HepG2 (cell line): Measurements from ENCODE around the gene ALKBH2. TPM values are rescaled to one million over a fixed set of nuclear protein-coding genes. Genes with fewer than 3 reads are reported as not detected.
A peak's percentile ranks its signal among the peaks of the same experiment; 100 is the strongest.

Source experiments
- CEBPB ChIP-seq: IDR thresholded peaks from 2 replicates; pipeline ENCODE4 v1.6.1; 2011; ENCODE audit warnings: low read depth, low read length, improper control_type of control experiment, borderline replicate concordance
- ELF3 ChIP-seq: IDR thresholded peaks from 2 replicates; pipeline ENCODE4 v1.6.1; 2016; ENCODE audit warnings: missing genetic modification reagents, missing compliant biosample characterization
- GABPA ChIP-seq, 2 experiments: IDR thresholded peaks; 2 replicates each; pipeline ENCODE4 v1.6.1; 2011 to 2016; ENCODE audit warnings: low read depth in 2 of 2, low read length in 1 of 2, missing biosample characterization in 1 of 2, missing genetic modification characterization in 1 of 2
- GATAD2A ChIP-seq: IDR thresholded peaks from 2 replicates; pipeline ENCODE4 v1.6.1; 2016
- HDAC2 ChIP-seq: sonication (generic); formaldehyde crosslinking; IDR thresholded peaks from 2 replicates; pipeline ENCODE4 v1.4.0; 2020; ENCODE audit warnings: missing genetic modification reagents
- HMG20A ChIP-seq: IDR thresholded peaks from 2 replicates; pipeline ENCODE4 v1.6.1; 2016; ENCODE audit warnings: borderline replicate concordance
- HNF4G ChIP-seq, 2 experiments: sonication (generic) in 1 of 2; formaldehyde crosslinking in 1 of 2; IDR thresholded peaks; 2 replicates each; pipeline versions ENCODE4 v1.4.0 to v1.6.1; 2011 to 2020; ENCODE audit warnings: borderline replicate concordance in 2 of 2, low read depth in 2 of 2, mild to moderate bottlenecking in 2 of 2, low read length in 1 of 2, missing genetic modification reagents in 1 of 2, moderate library complexity in 1 of 2
- MEF2D ChIP-seq: sonication (generic); formaldehyde crosslinking; IDR thresholded peaks from 2 replicates; pipeline ENCODE4 v1.5.1; 2020; ENCODE audit warnings: mild to moderate bottlenecking, missing genetic modification reagents
- MIXL1 ChIP-seq: IDR thresholded peaks from 2 replicates; pipeline ENCODE4 v1.6.1; 2016
- MTA1 ChIP-seq: sonication (generic); formaldehyde crosslinking; IDR thresholded peaks from 2 replicates; pipeline ENCODE4 v1.4.0; 2020; ENCODE audit warnings: missing genetic modification reagents, mild to moderate bottlenecking, borderline replicate concordance
- MXI1 ChIP-seq: IDR thresholded peaks from 3 replicates; pipeline ENCODE4 v1.6.1; 2012; ENCODE audit warnings: low read depth, low read length, inconsistent platforms, borderline replicate concordance
- NR2F1 ChIP-seq, 2 experiments: fragments of 450-650 bp in 1 of 2; formaldehyde crosslinking in 1 of 2; IDR thresholded peaks; 2 replicates each; pipeline versions ENCODE4 v1.5.0 to v1.6.1; 2016 to 2020; ENCODE audit warnings: mild to moderate bottlenecking in 1 of 2, missing compliant biosample characterization in 1 of 2, missing genetic modification reagents in 1 of 2, moderate library complexity in 1 of 2
- POGZ ChIP-seq: sonication (generic); formaldehyde crosslinking; IDR thresholded peaks from 2 replicates; pipeline ENCODE4 v1.4.0; 2020; ENCODE audit warnings: mild to moderate bottlenecking, missing genetic modification reagents
- RBAK ChIP-seq: sonication (generic); formaldehyde crosslinking; IDR thresholded peaks from 2 replicates; pipeline ENCODE4 v1.5.1; 2020; ENCODE audit warnings: mild to moderate bottlenecking, missing genetic modification reagents
- RBM22 ChIP-seq: fragments of 200-400 bp; formaldehyde crosslinking; optimal IDR thresholded peaks from 2 replicates; pipeline ENCODE3; 2017; ENCODE audit warnings: mild to moderate bottlenecking, low read length, moderate library complexity
- RBM39 ChIP-seq: fragments of 200-400 bp; formaldehyde crosslinking; IDR thresholded peaks from one replicate; pipeline ENCODE4 v1.6.1; 2018; ENCODE audit warnings: antibody characterized with exemption, mild to moderate bottlenecking, low read depth, low read length; ENCODE audit not compliant: poor library complexity, severe bottlenecking
- RNF2 ChIP-seq: fragments of 450-650 bp; conservative IDR thresholded peaks from 2 replicates; pipeline ENCODE4 v1.6.1; 2016; ENCODE audit warnings: low read depth
- SALL1 ChIP-seq: sonication (generic); formaldehyde crosslinking; IDR thresholded peaks from 2 replicates; pipeline ENCODE4 v1.8.0; 2022; ENCODE audit warnings: mild to moderate bottlenecking, missing genetic modification reagents
- SKI ChIP-seq: fragments of 450-650 bp; IDR thresholded peaks from one replicate; pipeline ENCODE4 v1.6.1; 2018; ENCODE audit warnings: mild to moderate bottlenecking; ENCODE audit not compliant: partially characterized antibody
- SRSF1 ChIP-seq: fragments of 200-400 bp; formaldehyde crosslinking; optimal IDR thresholded peaks from 2 replicates; pipeline ENCODE3; 2017; ENCODE audit warnings: mild to moderate bottlenecking, low read depth, low read length, moderate library complexity
- TFE3 ChIP-seq: IDR thresholded peaks from 2 replicates; pipeline ENCODE4 v1.6.1; 2016
- THAP11 ChIP-seq: IDR thresholded peaks from 2 replicates; pipeline ENCODE4 v1.6.1; 2016; ENCODE audit warnings: missing biosample characterization, missing genetic modification reagents
- YEATS4 ChIP-seq: sonication (generic); formaldehyde crosslinking; IDR thresholded peaks from 2 replicates; pipeline ENCODE4 v1.4.0; 2020; ENCODE audit warnings: missing genetic modification reagents, borderline replicate concordance
- ZBTB43 ChIP-seq: sonication (generic); formaldehyde crosslinking; conservative IDR thresholded peaks from 2 replicates; pipeline ENCODE4 v1.4.0; 2020; ENCODE audit warnings: missing genetic modification reagents
- ZNF329 ChIP-seq: sonication (generic); formaldehyde crosslinking; IDR thresholded peaks from 2 replicates; pipeline ENCODE4 v1.9.0; 2021; ENCODE audit warnings: low read depth, mild to moderate bottlenecking, missing genetic modification reagents
- ZNF629 ChIP-seq: sonication (generic); formaldehyde crosslinking; conservative IDR thresholded peaks from 2 replicates; pipeline ENCODE4 v1.5.0; 2020; ENCODE audit warnings: missing genetic modification reagents
- ZSCAN30 ChIP-seq: sonication (generic); formaldehyde crosslinking; IDR thresholded peaks from 2 replicates; pipeline ENCODE4 v1.5.0; 2020; ENCODE audit warnings: mild to moderate bottlenecking, missing genetic modification reagents
- polyA plus RNA-seq, 8 experiments: library from polyadenylated mRNA; depleted of rRNA in 3 of 8; stranded (reverse) in 7 of 8; unstranded in 1 of 8; fragments of >200 nt; fragmentation: Illumina TruSeq in 4 of 8; extraction: Trizol in 4 of 8; gene quantifications; 2 replicates each; pipeline versions ENCODE4 v1.2.1 to v1.2.3, GENCODE V29; 2011 to 2016; ENCODE audit warnings: low read depth in 4 of 8, missing spikeins in 1 of 8, mixed read lengths in 1 of 8; ENCODE audit not compliant: insufficient read depth in 1 of 8
- total RNA-seq, 5 experiments: library from RNA; depleted of rRNA; stranded (reverse); fragments of >200 nt; fragmentation: Illumina TruSeq; extraction: Trizol; gene quantifications; 2 replicates each; pipeline ENCODE4 v1.2.3, GENCODE V29; 2016; ENCODE audit warnings: low read depth in 1 of 5
- TF ChIP-seq, protein P1 (sequence below): sonication (generic); formaldehyde crosslinking; IDR thresholded peaks from 2 replicates; pipeline ENCODE4 v1.9.0; 2022; ENCODE audit warnings: low read depth, missing genetic modification reagents

The ALKBH2 gene
- total and polyA plus RNA-seq, 2 of the 13 experiments (the other 11 are each of a cell fraction or from before 2014, with no cell fraction given) = 21.0 to 40.5 TPM

GRCh38 chr12:109087250-109087649 is 6.0 kb downstream of the ALKBH2 start (continued):
- peak; percentile 54; the same call in 1 of the 2 replicates for TF ChIP-seq ZBTB43
- TF ChIP-seq HMG20A (CRISPR knock-in tag) = peak; percentile 24; the same call in 1 of the 2 replicates
- TF ChIP-seq, protein P1, sequence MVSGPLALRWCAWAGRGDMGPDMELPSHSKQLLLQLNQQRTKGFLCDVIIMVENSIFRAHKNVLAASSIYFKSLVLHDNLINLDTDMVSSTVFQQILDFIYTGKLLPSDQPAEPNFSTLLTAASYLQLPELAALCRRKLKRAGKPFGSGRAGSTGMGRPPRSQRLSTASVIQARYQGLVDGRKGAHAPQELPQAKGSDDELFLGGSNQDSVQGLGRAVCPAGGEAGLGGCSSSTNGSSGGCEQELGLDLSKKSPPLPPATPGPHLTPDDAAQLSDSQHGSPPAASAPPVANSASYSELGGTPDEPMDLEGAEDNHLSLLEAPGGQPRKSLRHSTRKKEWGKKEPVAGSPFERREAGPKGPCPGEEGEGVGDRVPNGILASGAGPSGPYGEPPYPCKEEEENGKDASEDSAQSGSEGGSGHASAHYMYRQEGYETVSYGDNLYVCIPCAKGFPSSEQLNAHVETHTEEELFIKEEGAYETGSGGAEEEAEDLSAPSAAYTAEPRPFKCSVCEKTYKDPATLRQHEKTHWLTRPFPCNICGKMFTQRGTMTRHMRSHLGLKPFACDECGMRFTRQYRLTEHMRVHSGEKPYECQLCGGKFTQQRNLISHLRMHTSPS (CRISPR knock-in tag) = peak; percentile 58; the same call in 1 of the 2 replicates
- TF ChIP-seq GATAD2A (CRISPR knock-in tag) = peak; percentile 58
- no peak for TF ChIP-seq YEATS4
- no peak for TF ChIP-seq ZSCAN30 (CRISPR knock-in tag)
- TF ChIP-seq MIXL1 (CRISPR knock-in tag) = peak; percentile 41; the same call in 1 of the 2 replicates
- TF ChIP-seq SKI = peak; percentile 98
- TF ChIP-seq ZNF629 (CRISPR knock-in tag) = no peak
- TF ChIP-seq CEBPB = peak; percentile 43; the same call in 1 of the 2 replicates
- TF ChIP-seq ZNF329 = no peak
- no peak for TF ChIP-seq POGZ (CRISPR knock-in tag)
- no peak for TF ChIP-seq RBAK (CRISPR knock-in tag)
- TF ChIP-seq ELF3 (CRISPR knock-in tag) = no peak; the same call in 1 of the 2 replicates
- no peak for TF ChIP-seq GABPA (IDR thresholded peaks at IDR 0.05; ENCODE audit: low read depth, low read length)
- TF ChIP-seq GABPA (CRISPR knock-in tag; IDR thresholded peaks at IDR 0.05; ENCODE audit: low read depth) = peak; percentile 52
- TF ChIP-seq HDAC2 (CRISPR knock-in tag) = peak; percentile 55; the same call in 1 of the 2 replicates
- 0 out of 2 replicates have a peak, but pooled peaks have one; percentile 12 for TF ChIP-seq THAP11
- TF ChIP-seq TFE3 = peak; percentile 76
- peak; percentile 35; the same call in 1 of the 3 replicates for TF ChIP-seq MXI1
- peak; percentile 49; the same call in 1 of the 2 replicates for TF ChIP-seq HNF4G (IDR thresholded peaks at IDR 0.05; ENCODE audit: borderline replicate concordance, low read depth, low read length)
- no peak for TF ChIP-seq HNF4G (CRISPR knock-in tag; IDR thresholded peaks at IDR 0.05; ENCODE audit: borderline replicate concordance, low read depth)
- TF ChIP-seq NR2F1 (CRISPR knock-in tag; IDR thresholded peaks at IDR 0.05) = no peak
- peak; percentile 48; the same call in 1 of the 2 replicates for TF ChIP-seq MEF2D
- no peak for TF ChIP-seq RBM39
- TF ChIP-seq MTA1 (CRISPR knock-in tag) = peak; percentile 53; the same call in 1 of the 2 replicates
- peak; percentile 79 for TF ChIP-seq SALL1 (CRISPR knock-in tag)
- TF ChIP-seq SRSF1 = no peak
- no peak for TF ChIP-seq RNF2
- peak; percentile 63 for TF ChIP-seq RBM22
